Astrocyte (in vitro differentiated cells and primary cell): ENCODE data around the gene POR.

Experiments
- CTCF ChIP-seq: IDR thresholded peaks from 2 replicates; pipeline ENCODE4 v1.5.1; 2011; ENCODE audit warnings: low read depth, mild to moderate bottlenecking, inconsistent platforms, low read length, moderate library complexity; ENCODE audit not compliant: insufficient read depth
- EZH2 ChIP-seq: IDR thresholded peaks from 2 replicates; pipeline ENCODE4 v1.6.1; 2012; ENCODE audit warnings: mild to moderate bottlenecking, low read length, inconsistent platforms; ENCODE audit not compliant: insufficient read depth

DNA sequence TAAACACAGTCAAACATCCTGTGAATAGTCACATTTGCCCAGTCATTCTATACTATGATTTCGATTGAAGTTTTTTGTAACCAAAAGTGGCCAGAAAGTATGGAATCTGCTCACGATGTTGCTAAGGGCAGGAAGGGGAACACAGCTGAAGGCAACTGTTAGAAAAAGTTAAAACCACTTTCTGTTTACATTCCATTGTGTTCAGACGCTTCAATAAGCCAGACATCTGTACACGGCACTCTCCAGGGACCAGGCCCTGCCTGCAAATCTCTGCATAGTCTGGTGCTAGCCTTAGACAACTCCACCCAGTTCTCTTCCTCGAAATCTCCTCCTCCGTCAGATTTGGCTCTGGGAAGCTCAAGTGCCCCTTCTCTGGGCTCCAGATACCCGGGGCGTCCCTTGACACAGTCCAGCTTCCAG, 96.5 kb downstream of the POR start:
- no peak for TF ChIP-seq CTCF
- TF ChIP-seq EZH2: no peak
